Lung (tissue), 12 donors: ENCODE measurements around the gene TNFRSF21. TPM values are rescaled to one million over a fixed set of nuclear protein-coding genes. Genes with fewer than 3 reads are reported as not detected.

Experiments
- ATAC-seq: fragments of 200-7000 bp; cut with Tn5 transposase; one replicate; pipeline ENCODE4 v1.9.1; 2020; ENCODE audit warnings: moderate number of reproducible peaks; ENCODE audit not compliant: insufficient read depth, low FRiP score
- DNase-seq, 3 donors: peaks; one replicate each; pipeline ENCODE4 v3.0.0-alpha.2; 2013 to 2017
- H3K27ac ChIP-seq, 2 donors: one replicate each; pipeline ENCODE4 v1.5.1; 2013; ENCODE audit warnings: mild to moderate bottlenecking in 2 of 2, moderate library complexity in 2 of 2, control low read depth in 1 of 2, inconsistent platforms in 1 of 2, low read depth in 1 of 2, low read length in 1 of 2
- H3K27me3 ChIP-seq, 3 donors: one replicate each; pipeline ENCODE4 v1.5.1; 2013; ENCODE audit warnings: low read length in 2 of 3; ENCODE audit not compliant: control insufficient read depth in 3 of 3, insufficient read depth in 3 of 3
- H3K36me3 ChIP-seq, 4 donors: one replicate each; pipeline ENCODE4 v1.5.1; 2013; ENCODE audit warnings: low read length in 4 of 4, mild to moderate bottlenecking in 1 of 4, moderate library complexity in 1 of 4; ENCODE audit not compliant: control insufficient read depth in 4 of 4, insufficient read depth in 4 of 4
- H3K4me1 ChIP-seq, 5 donors: one replicate each; pipeline ENCODE4 v1.5.1; 2013; ENCODE audit warnings: low read length in 5 of 5, mild to moderate bottlenecking in 2 of 5, moderate library complexity in 1 of 5; ENCODE audit not compliant: control insufficient read depth in 5 of 5, insufficient read depth in 5 of 5
- H3K4me3 ChIP-seq: one replicate; pipeline ENCODE4 v1.5.1; 2013; ENCODE audit warnings: mild to moderate bottlenecking, control low read depth, moderate library complexity
- H3K9ac ChIP-seq, 2 donors: one replicate each; pipeline ENCODE4 v1.5.1; 2013; ENCODE audit warnings: low read length in 2 of 2, control low read depth in 1 of 2; ENCODE audit not compliant: insufficient read depth in 1 of 2
- H3K9me3 ChIP-seq, 4 donors: one replicate each; pipeline ENCODE4 v1.5.1; 2013; ENCODE audit warnings: low read length in 3 of 4, mild to moderate bottlenecking in 1 of 4, moderate library complexity in 1 of 4; ENCODE audit not compliant: control insufficient read depth in 4 of 4, insufficient read depth in 3 of 4
- WGBS, 2 donors: extraction: QIAGEN DNeasy Blood & Tissue Kit; methylation state at CpG; one replicate each; pipeline ENCODE4 v1.1.7; 2013; 5-methylcytosine and 5-hydroxymethylcytosine counted together
- polyA plus RNA-seq, 2 donors: library from polyadenylated mRNA; stranded (reverse); fragments of 200-250 nt; gene quantifications; one replicate each; pipeline ENCODE4 v1.2.1, GENCODE V29; 2013
- total RNA-seq, 2 donors: library from RNA; depleted of rRNA in 1 of 2; stranded (reverse); fragments of >200 nt in 1 of 2; gene quantifications; one replicate each; pipeline ENCODE4 v1.2.1, GENCODE V29; 2014 to 2021
- TF ChIP-seq, protein P1 (sequence below): IDR thresholded peaks from 2 replicates; pipeline ENCODE4 v1.5.1; 2012; ENCODE audit warnings: mild to moderate bottlenecking; ENCODE audit errors: control extremely low read depth, extremely low read depth
- donor health status: control.
- donor health status: control.
- donor health status: Bipolar disorder and iron deficiency.
- donor health status: healthy.
- donor health status: DM: yes; HTN: yes; CAD: no.

Gene TNFRSF21
- total and polyA plus RNA-seq, 4 donors: 11.1 to 36.6 (median 24.5) TPM

- no peak overlapping the region for H3K27ac ChIP-seq
- peaks cover 0 to 9% (median 1%) of the 10 kb centered on the region in 5 donors for H3K4me1 ChIP-seq
- H3K36me3 ChIP-seq: peaks cover 0 to 4% (median 2%) of the 10 kb centered on the region in 4 donors
- TF ChIP-seq, protein P1, sequence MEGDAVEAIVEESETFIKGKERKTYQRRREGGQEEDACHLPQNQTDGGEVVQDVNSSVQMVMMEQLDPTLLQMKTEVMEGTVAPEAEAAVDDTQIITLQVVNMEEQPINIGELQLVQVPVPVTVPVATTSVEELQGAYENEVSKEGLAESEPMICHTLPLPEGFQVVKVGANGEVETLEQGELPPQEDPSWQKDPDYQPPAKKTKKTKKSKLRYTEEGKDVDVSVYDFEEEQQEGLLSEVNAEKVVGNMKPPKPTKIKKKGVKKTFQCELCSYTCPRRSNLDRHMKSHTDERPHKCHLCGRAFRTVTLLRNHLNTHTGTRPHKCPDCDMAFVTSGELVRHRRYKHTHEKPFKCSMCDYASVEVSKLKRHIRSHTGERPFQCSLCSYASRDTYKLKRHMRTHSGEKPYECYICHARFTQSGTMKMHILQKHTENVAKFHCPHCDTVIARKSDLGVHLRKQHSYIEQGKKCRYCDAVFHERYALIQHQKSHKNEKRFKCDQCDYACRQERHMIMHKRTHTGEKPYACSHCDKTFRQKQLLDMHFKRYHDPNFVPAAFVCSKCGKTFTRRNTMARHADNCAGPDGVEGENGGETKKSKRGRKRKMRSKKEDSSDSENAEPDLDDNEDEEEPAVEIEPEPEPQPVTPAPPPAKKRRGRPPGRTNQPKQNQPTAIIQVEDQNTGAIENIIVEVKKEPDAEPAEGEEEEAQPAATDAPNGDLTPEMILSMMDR: no peak
- no peak for DNase-seq
- H3K9ac ChIP-seq: no peak overlapping the region
- no peaks in the 10 kb centered on the region for H3K27me3 ChIP-seq
- H3K4me3 ChIP-seq: no peak overlapping the region
- no peaks in the 10 kb centered on the region for H3K9me3 ChIP-seq
- 93 to 95% methylated on average over 6 of the region's 6 CpGs for WGBS, 2 donors
- no peak for ATAC-seq
These were observed 57.1 kb downstream of the TNFRSF21 start for GRCh38 chr6:47252633-47253032.

GRCh38 chr6:47251396-47251795, 58.3 kb downstream of the TNFRSF21 start:
- no peak for ATAC-seq
- H3K9ac ChIP-seq: no peak overlapping the region
- H3K4me1 ChIP-seq: peaks cover 1 to 18% (median 8%) of the 10 kb centered on the region in 5 donors
- 85 to 91% methylated on average over 5 of the region's 5 CpGs for WGBS, 2 donors
- no peak for DNase-seq
- TF ChIP-seq, protein P1: no peak
- no peaks in the 10 kb centered on the region for H3K27me3 ChIP-seq
- no peak overlapping the region for H3K27ac ChIP-seq
- no peak overlapping the region for H3K4me3 ChIP-seq
- no peaks in the 10 kb centered on the region for H3K9me3 ChIP-seq
- H3K36me3 ChIP-seq: peaks cover 0 to 4% (median 2%) of the 10 kb centered on the region in 4 donors

DNA sequence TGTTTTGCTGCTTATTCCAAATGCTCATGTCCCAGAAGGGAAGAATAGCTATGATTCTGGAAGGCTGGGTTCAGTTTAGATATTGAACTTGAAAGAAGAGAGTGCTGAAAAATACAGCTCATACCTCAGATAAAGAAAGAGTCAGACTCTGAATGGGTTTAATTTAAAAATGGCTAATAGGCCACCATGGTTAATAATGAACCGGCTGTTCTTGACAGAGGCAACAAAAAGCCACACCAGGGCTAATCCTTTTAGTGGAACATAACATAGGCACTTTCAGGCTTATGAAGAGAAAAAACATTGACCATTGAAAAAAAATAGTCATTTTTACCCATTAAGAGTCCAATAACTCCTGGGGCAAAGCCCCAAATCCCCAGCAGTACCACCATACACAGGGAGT, 59.4 kb downstream of the TNFRSF21 start:
- Histone ChIP-seq H3K27ac (no peak overlapping the region), H3K36me3 (peaks cover 0 to 4% (median 2%) of the 10 kb centered on the region in 4 donors), H3K27me3 (no peaks in the 10 kb centered on the region), H3K4me3 (no peak overlapping the region), H3K9ac (no peak overlapping the region), H3K9me3 (no peaks in the 10 kb centered on the region), H3K4me1 (peaks cover 4 to 18% (median 8%) of the 10 kb centered on the region in 5 donors)
- no peak for DNase-seq
- TF ChIP-seq, protein P1: no peak
- WGBS, 2 donors: 97 to 100% methylated on average over 1 of the region's 1 CpG
- no peak for ATAC-seq

DNA sequence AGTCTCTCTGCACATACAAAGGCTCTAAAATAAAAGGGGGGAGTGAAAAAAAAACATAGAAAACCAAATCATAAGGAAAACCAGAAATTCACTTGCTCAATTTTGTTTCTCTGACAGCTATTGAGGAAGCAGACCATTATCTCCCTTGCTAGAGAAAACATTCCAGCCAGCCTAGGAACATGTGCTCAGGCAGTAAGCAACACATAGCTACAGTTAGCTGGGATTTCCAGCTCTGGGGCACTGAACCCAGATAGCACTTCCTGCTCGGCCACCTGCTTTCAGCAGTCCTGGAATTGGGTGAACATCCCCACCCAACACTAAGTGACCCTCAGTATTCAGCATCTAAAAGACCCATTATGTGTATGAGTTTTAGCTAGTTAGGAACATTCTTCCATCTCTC, 61.3 kb downstream of the TNFRSF21 start:
- WGBS, 2 donors: 72 to 85% methylated on average over 1 of the region's 1 CpG
- peaks cover 4 to 18% (median 8%) of the 10 kb centered on the region in 5 donors for H3K4me1 ChIP-seq
- TF ChIP-seq, protein P1: no peak
- no peak overlapping the region for H3K9ac ChIP-seq
- no peak for DNase-seq
- no peak overlapping the region for H3K27ac ChIP-seq
- H3K27me3 ChIP-seq: no peaks in the 10 kb centered on the region
- no peak for ATAC-seq
- no peak overlapping the region for H3K4me3 ChIP-seq
- peaks cover 0 to 4% (median 1%) of the 10 kb centered on the region in 4 donors for H3K36me3 ChIP-seq
- no peaks in the 10 kb centered on the region for H3K9me3 ChIP-seq
